ENCODE measurements around the gene PLXNB3.
A peak's percentile ranks its signal among the peaks of the same experiment; 100 is the strongest.
"Not testable (repeated sequence)": the region's sequence is repeated elsewhere in the genome, so short reads cannot be mapped to it uniquely, and the experiment has no call there.

The PLXNB3 gene

GRCh38 chrX:153763989-153764755 lies at the start of gene PLXNB3:
PLXNB3 (plus strand) TSS chrX:153764249; CDS start chrX:153765536, 1,287 bp downstream.
- peak; percentile 89 for DNase-seq

- no peak for DNase-seq
Measured at GRCh38 chrX:153714256-153714655, 49.8 kb upstream of the PLXNB3 start.

GRCh38 chrX:153717445-153717844 lies 46.6 kb upstream of the PLXNB3 start:
- DNase-seq, result no peak

GRCh38 chrX:153719238-153719637 lies 44.8 kb upstream of the PLXNB3 start:
- no peak for DNase-seq

GRCh38 chrX:153719701-153720100 lies 44.3 kb upstream of the PLXNB3 start:
- DNase-seq, result no peak

GRCh38 chrX:153722704-153723350 lies 41.2 kb upstream of the PLXNB3 start:
- no peak for DNase-seq

- DNase-seq, result peak; percentile 75
Measured at GRCh38 chrX:153723351-153724251, 40.4 kb upstream of the PLXNB3 start.

- peak; percentile 92 for DNase-seq
Measured at GRCh38 chrX:153724252-153725038, 39.6 kb upstream of the PLXNB3 start, which contains the start of the genes ABCD1 and BCAP31. ABCD1 (plus strand) TSS chrX:153724856; CDS start chrX:153725267, 411 bp downstream. BCAP31 (minus strand) TSS chrX:153724387; CDS start chrX:153723244, 1,143 bp downstream.

- peak; percentile 29 for DNase-seq
Measured at GRCh38 chrX:153725039-153725831, 38.8 kb upstream of the PLXNB3 start.

GRCh38 chrX:153725832-153726285 lies 38.2 kb upstream of the PLXNB3 start:
- DNase-seq, result no peak

GRCh38 chrX:153726286-153727122 lies 37.5 kb upstream of the PLXNB3 start:
- peak; percentile 57 for DNase-seq

GRCh38 chrX:153727123-153727931 lies 36.7 kb upstream of the PLXNB3 start:
- DNase-seq, result no peak

- DNase-seq, result no peak
Measured at GRCh38 chrX:153728095-153728494, 36.0 kb upstream of the PLXNB3 start.

GRCh38 chrX:153728951-153729631 lies 35.0 kb upstream of the PLXNB3 start:
- no peak for DNase-seq

- DNase-seq, result not testable (repeated sequence)
Measured at GRCh38 chrX:153730115-153730514, 33.9 kb upstream of the PLXNB3 start.

- no peak for DNase-seq
Measured at GRCh38 chrX:153731117-153731844, 32.8 kb upstream of the PLXNB3 start.

GRCh38 chrX:153731845-153732215 lies 32.2 kb upstream of the PLXNB3 start:
- no peak for DNase-seq

GRCh38 chrX:153732401-153732800 lies 31.6 kb upstream of the PLXNB3 start:
- no peak for DNase-seq

All from CD4-positive, alpha-beta T cell treated with Interleukin-17A for 4 hours (primary cell).